GM12878 (cell line): ENCODE results near the gene CWF19L2. TPM values are rescaled to one million over a fixed set of nuclear protein-coding genes. Genes with fewer than 3 reads are reported as not detected.

Experiments used
- ATAC-seq: fragments of 200-7000 bp; cut with Tn5 transposase; 3 replicates; pipeline ENCODE4 v1.9.1; 2020; ENCODE audit warnings: mild to moderate bottlenecking, moderate library complexity
- BruUV-seq: library from RNA; stranded (reverse); fragments of 400-500 nt; replicated peaks from 2 replicates; lab custom pipeline; 2021; lab: Mats Ljungman, UMichigan
- CTCF ChIA-PET: fragments of 300-600 bp; sonication (Branson Sonifier 250); formaldehyde crosslinking; extraction: SDS; loops from one replicate; lab custom pipeline; 2021; ENCODE audit warnings: inconsistent platforms; lab: Yijun Ruan, JAX
- POLR2A ChIA-PET: fragments of 350-600 bp; formaldehyde crosslinking; extraction: SDS; loops from one replicate; lab custom pipeline; 2021; ENCODE audit warnings: inconsistent platforms; lab: Charles Lee
- RAD21 ChIA-PET: fragments of 300-600 bp; sonication (Branson Sonifier 250); formaldehyde crosslinking; loops from one replicate; lab custom pipeline; 2023; ENCODE audit warnings: antibody characterized with exemption; ENCODE audit not compliant: unreplicated experiment; lab: Charles Lee
- SMC1A ChIA-PET: fragments of 300-600 bp; sonication (Branson Sonifier 250); formaldehyde crosslinking; loops from one replicate; lab custom pipeline; 2023; ENCODE audit not compliant: unreplicated experiment, uncharacterized antibody; lab: Charles Lee
- DNase-seq: peaks from one replicate; pipeline ENCODE4 v3.0.0-alpha.2; 2011; ENCODE audit warnings: low read depth, low spot score
- FAIRE-seq: peaks from 3 replicates; lab custom pipeline; 2011; peaks lifted over from hg19 to GRCh38; lab: Jason Lieb, UNC
- H2AFZ ChIP-seq: 2 replicates; pipeline ENCODE4 v1.6.0; 2011; ENCODE audit warnings: low read depth, low read length, control low read depth; ENCODE audit not compliant: control insufficient read depth
- H3K27ac ChIP-seq: 2 replicates; pipeline ENCODE4 v1.5.1; 2011; ENCODE audit warnings: control low read depth; ENCODE audit not compliant: control insufficient read depth, insufficient read depth
- H3K27me3 ChIP-seq, 2 experiments: replicated peaks in 1 of 2; 2 replicates each; pipeline versions ENCODE4 v1.6.0 to v1.6.1; 2011; ENCODE audit warnings: low read length in 1 of 2; ENCODE audit not compliant: control insufficient read depth in 2 of 2, insufficient read depth in 2 of 2
- H3K36me3 ChIP-seq, 2 experiments: 2 replicates each; pipeline ENCODE4 v1.5.1; 2011; ENCODE audit warnings: low read length in 1 of 2; ENCODE audit not compliant: control insufficient read depth in 2 of 2, insufficient read depth in 2 of 2
- H3K4me1 ChIP-seq: 2 replicates; pipeline ENCODE4 v1.6.1; 2011; ENCODE audit warnings: mild to moderate bottlenecking, low read length, moderate library complexity, mixed read lengths; ENCODE audit not compliant: control insufficient read depth, insufficient read depth
- H3K4me2 ChIP-seq: 2 replicates; pipeline ENCODE4 v1.6.0; 2011; ENCODE audit warnings: control low read depth; ENCODE audit not compliant: control insufficient read depth, insufficient read depth
- H3K4me3 ChIP-seq: fragments of 200-600 bp; sonication (generic); 2 replicates; pipeline ENCODE4 v1.5.1; 2016
- H3K79me2 ChIP-seq: 2 replicates; pipeline ENCODE4 v1.6.0; 2011; ENCODE audit warnings: low read length; ENCODE audit not compliant: control insufficient read depth, insufficient read depth
- H3K9ac ChIP-seq: 2 replicates; pipeline ENCODE4 v1.8.0; 2011; ENCODE audit warnings: low read length, control low read depth, mixed read lengths; ENCODE audit not compliant: control insufficient read depth, insufficient read depth
- H3K9me3 ChIP-seq: replicated peaks from 3 replicates; pipeline ENCODE4 v1.5.1; 2011; ENCODE audit warnings: mild to moderate bottlenecking, low read length; ENCODE audit not compliant: control insufficient read depth, insufficient read depth
- H4K20me1 ChIP-seq: 2 replicates; pipeline ENCODE4 v1.6.0; 2011; ENCODE audit not compliant: control insufficient read depth, insufficient read depth
- BACH1 ChIP-seq: fragments of 450-650 bp; IDR thresholded peaks from 2 replicates; pipeline ENCODE4 v1.6.1; 2017; ENCODE audit warnings: mild to moderate bottlenecking, borderline replicate concordance
- E4F1 ChIP-seq: fragments of 450-650 bp; IDR thresholded peaks from 2 replicates; pipeline ENCODE4 v1.6.1; 2018; ENCODE audit warnings: borderline replicate concordance, mild to moderate bottlenecking; ENCODE audit not compliant: partially characterized antibody
- ESRRA ChIP-seq: IDR thresholded peaks from 2 replicates; pipeline ENCODE4 v1.6.1; 2012; ENCODE audit warnings: mild to moderate bottlenecking, low read length, improper control_type of control experiment
- EZH2 ChIP-seq: IDR thresholded peaks from 2 replicates; pipeline ENCODE4 v1.6.1; 2012; ENCODE audit warnings: low read depth, mild to moderate bottlenecking, control low read depth, inconsistent platforms, low read length, borderline replicate concordance; ENCODE audit not compliant: control insufficient read depth
- LARP7 ChIP-seq: fragments of 450-650 bp; IDR thresholded peaks from 2 replicates; pipeline ENCODE4 v1.6.1; 2017; ENCODE audit warnings: mild to moderate bottlenecking
- MAX ChIP-seq: IDR thresholded peaks from 2 replicates; pipeline ENCODE4 v1.6.1; 2012; ENCODE audit warnings: low read depth, low read length, improper control_type of control experiment
- PAX8 ChIP-seq: fragments of 450-650 bp; IDR thresholded peaks from 2 replicates; pipeline ENCODE4 v1.6.1; 2017; ENCODE audit warnings: mild to moderate bottlenecking, moderate library complexity
- SMARCA5 ChIP-seq: fragments of 450-650 bp; IDR thresholded peaks from 2 replicates; pipeline ENCODE4 v1.6.1; 2017; ENCODE audit warnings: mild to moderate bottlenecking
- SMC3 ChIP-seq: IDR thresholded peaks from 2 replicates; pipeline ENCODE4 v1.6.1; 2011; ENCODE audit warnings: low read length, improper control_type of control experiment, borderline replicate concordance
- SPI1 ChIP-seq: IDR thresholded peaks from 2 replicates; pipeline ENCODE4 v1.6.1; 2011; ENCODE audit warnings: low read depth, mild to moderate bottlenecking, low read length, moderate library complexity, borderline replicate concordance; ENCODE audit not compliant: insufficient read depth
- SRF ChIP-seq, 2 experiments: IDR thresholded peaks; 2 replicates each; pipeline ENCODE4 v1.6.1; 2011; ENCODE audit warnings: low read depth in 2 of 2, low read length in 2 of 2, mild to moderate bottlenecking in 1 of 2, moderate library complexity in 1 of 2
- SUZ12 ChIP-seq: fragments of 200-600 bp; sonication (generic); IDR thresholded peaks from one replicate; pipeline ENCODE4 v1.6.1; 2018; ENCODE audit warnings: antibody characterized with exemption, mild to moderate bottlenecking; ENCODE audit not compliant: unreplicated experiment
- TBL1XR1 ChIP-seq: IDR thresholded peaks from 2 replicates; pipeline ENCODE4 v1.6.1; 2012; ENCODE audit warnings: low read depth, low read length, improper control_type of control experiment
- TCF12 ChIP-seq: IDR thresholded peaks from 2 replicates; pipeline ENCODE4 v1.6.1; 2011; ENCODE audit warnings: low read depth, mild to moderate bottlenecking, low read length
- TCF7 ChIP-seq: IDR thresholded peaks from 2 replicates; pipeline ENCODE4 v1.6.1; 2014; ENCODE audit warnings: antibody characterized with exemption, borderline replicate concordance
- YY1 ChIP-seq: IDR thresholded peaks from 2 replicates; pipeline ENCODE4 v1.6.1; 2011; ENCODE audit warnings: low read depth, mild to moderate bottlenecking, low read length
- ZSCAN29 ChIP-seq: fragments of 450-650 bp; IDR thresholded peaks from 2 replicates; pipeline ENCODE4 v1.6.1; 2017; ENCODE audit warnings: mild to moderate bottlenecking, moderate library complexity
- WGBS: methylation state at CpG from one replicate; pipeline ENCODE4 v1.1.6; 2016; ENCODE audit warnings: low lambda C conversion rate; ENCODE audit not compliant: insufficient replicate concordance, insufficient coverage; ENCODE audit errors: missing lambda C conversion rate; 5-methylcytosine and 5-hydroxymethylcytosine counted together
- in situ Hi-C: fragments of 300-500 bp; cut with MboI; formaldehyde crosslinking; loops from 9 replicates; pipeline ENCODE4 v1.14.3; 2018; ENCODE audit warnings: mixed read lengths
- intact Hi-C: fragments of 100-400 bp; cut with micrococcal nuclease; formaldehyde crosslinking; loops from one replicate; pipeline ENCODE4 v1.14.2; 2022; ENCODE audit not compliant: unreplicated experiment
- polyA plus RNA-seq, 11 experiments: library from polyadenylated mRNA; depleted of rRNA in 4 of 11; unstranded in 6 of 11; stranded (reverse) in 5 of 11; fragments of >200 nt; fragmentation: Nextera tagmentation in 4 of 11; fragmentation: Illumina TruSeq in 1 of 11; extraction: Ambion mirVana in 4 of 11; extraction: Trizol in 1 of 11; gene quantifications; 1 replicate in 1 of 11; 2 replicates in 10 of 11; pipeline versions ENCODE4 v1.2.1 to v1.2.3, GENCODE V29; 2011 to 2016; ENCODE audit warnings: inconsistent platforms in 2 of 11, missing spikeins in 2 of 11, low read depth in 1 of 11
- total RNA-seq, 4 experiments: library from RNA; depleted of rRNA in 3 of 4; stranded (reverse); fragments of >200 nt in 3 of 4; fragmentation: Illumina TruSeq in 1 of 4; extraction: Trizol in 1 of 4; gene quantifications; 2 replicates each; pipeline versions ENCODE4 v1.2.1 to v1.2.3, GENCODE V29; 2013 to 2021

CWF19L2 gene
- total and polyA plus RNA-seq, 10 of the 15 experiments (the other 5 are each of a cell fraction or from before 2014, with no cell fraction given) = 4.5 to 18.8 (median 7.2) TPM

- SMC1A ChIA-PET = no interaction called here
- POLR2A ChIA-PET = no interaction called here
- CTCF ChIA-PET = no interaction called here
- no peak overlapping the region for H3K27ac ChIP-seq
- FAIRE-seq (no peak), DNase-seq (no peak), ATAC-seq (no peak)
- H3K79me2 ChIP-seq = no peaks in the 10 kb centered on the region
- no peak overlapping the region for H3K4me3 ChIP-seq
- H3K9ac ChIP-seq = no peak overlapping the region
- BruUV-seq = no TSS peak
- H2AFZ ChIP-seq = no peak overlapping the region
- 43% methylated on average over 2 of the region's 2 CpGs for WGBS
- in situ Hi-C loops = no loop called here
- H3K27me3 ChIP-seq = no peaks in the 10 kb centered on the region
- H3K4me2 ChIP-seq = no peak overlapping the region
- H3K4me1 ChIP-seq = no peaks in the 10 kb centered on the region
- RAD21 ChIA-PET = no interaction called here
- H3K36me3 ChIP-seq = no peaks in the 10 kb centered on the region
- no peaks in the 10 kb centered on the region for H4K20me1 ChIP-seq
- H3K9me3 ChIP-seq = no peaks in the 10 kb centered on the region
- intact Hi-C loops = no loop called here
- TF ChIP-seq SMC3 (no peak), SRF (IDR thresholded peaks at IDR 0.05; ENCODE audit: low read depth in 2 of 2, low read length in 2 of 2) (no peak), TCF7 (no peak), BACH1 (no peak), MAX (no peak), EZH2 (no peak), SUZ12 (no peak), ZSCAN29 (no peak), SMARCA5 (no peak), YY1 (no peak), E4F1 (no peak), ESRRA (no peak), LARP7 (no peak), SPI1 (no peak), TBL1XR1 (no peak), TCF12 (no peak), PAX8 (no peak)
These were observed 149.6 kb downstream of the CWF19L2 start for GRCh38 chr11:107307991-107308390.
